Left kidney (tissue), 2 donors: ENCODE data around the gene OPN1MW. TPM values are rescaled to one million over a fixed set of nuclear protein-coding genes. Genes with fewer than 3 reads are reported as not detected.
"Not testable (repeated sequence)": the region's sequence is repeated elsewhere in the genome, so short reads cannot be mapped to it uniquely, and the experiment has no call there.

ENCODE experiments used
- DNase-seq: peaks from one replicate; pipeline ENCODE4 v3.0.0-alpha.2; 2013
- polyA plus RNA-seq: library from polyadenylated mRNA; unstranded; fragments of 120-200 nt; gene quantifications from one replicate; pipeline ENCODE4 v1.2.1, GENCODE V29; 2013; ENCODE audit not compliant: insufficient read length

Gene OPN1MW
- polyA plus RNA-seq, 1 donor = not detected

DNA sequence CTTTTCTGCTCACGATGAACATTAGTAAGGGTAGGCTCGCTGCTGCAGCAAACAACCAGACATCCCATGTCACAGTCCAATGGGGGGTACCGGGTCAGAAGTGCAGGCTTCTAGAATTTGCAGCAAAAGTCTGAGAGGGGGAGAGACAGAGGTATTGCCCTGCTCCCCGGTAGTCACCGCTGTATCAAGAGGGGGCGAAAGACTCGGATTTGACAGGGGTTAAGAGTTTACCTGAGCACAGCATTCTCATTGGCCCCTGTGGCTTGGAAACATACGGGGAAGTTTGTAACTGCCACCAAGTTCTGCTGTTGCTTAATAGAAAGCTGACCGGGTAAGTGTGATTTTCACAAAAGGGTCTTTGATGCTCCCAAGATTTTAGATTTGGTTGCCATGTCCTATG, 28.7 kb downstream of the OPN1MW start:
- not testable (repeated sequence) for DNase-seq

DNA sequence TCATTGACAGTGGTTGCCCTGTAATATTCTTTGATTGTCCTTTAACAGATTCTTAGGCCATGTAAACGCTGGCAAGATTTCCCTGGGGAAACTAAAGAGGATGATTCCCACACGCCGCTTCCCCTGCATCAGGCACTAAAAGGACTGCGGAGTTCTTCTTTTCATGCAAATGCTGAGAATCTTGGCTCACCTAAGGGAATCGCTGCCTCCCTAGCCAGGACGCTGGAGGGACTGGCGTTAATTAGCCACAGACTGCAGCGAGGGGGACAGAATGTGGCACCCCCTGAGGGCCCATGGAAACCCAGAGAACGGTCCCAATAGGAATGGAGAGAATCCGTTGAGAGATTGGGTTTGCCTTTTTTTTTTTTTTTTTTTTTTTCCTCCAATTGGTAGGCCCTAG, 29.1 kb downstream of the OPN1MW start:
- DNase-seq = not testable (repeated sequence)

DNA sequence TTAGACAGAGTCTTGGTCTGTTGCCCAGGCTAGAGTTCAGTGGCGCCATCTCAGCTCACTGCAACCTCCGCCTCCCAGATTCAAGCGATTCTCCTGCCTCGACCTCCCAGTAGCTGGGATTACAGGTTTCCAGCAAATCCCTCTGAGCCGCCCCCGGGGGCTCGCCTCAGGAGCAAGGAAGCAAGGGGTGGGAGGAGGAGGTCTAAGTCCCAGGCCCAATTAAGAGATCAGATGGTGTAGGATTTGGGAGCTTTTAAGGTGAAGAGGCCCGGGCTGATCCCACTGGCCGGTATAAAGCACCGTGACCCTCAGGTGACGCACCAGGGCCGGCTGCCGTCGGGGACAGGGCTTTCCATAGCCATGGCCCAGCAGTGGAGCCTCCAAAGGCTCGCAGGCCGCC, 37.1 kb downstream of the OPN1MW start, which contains the start of gene OPN1MW2:
TSS of gene OPN1MW2 (plus strand) at position 301 of the 400 bp plus-strand sequence. CDS start at position 361, 60 bp downstream.
- DNase-seq = not testable (repeated sequence)

DNA sequence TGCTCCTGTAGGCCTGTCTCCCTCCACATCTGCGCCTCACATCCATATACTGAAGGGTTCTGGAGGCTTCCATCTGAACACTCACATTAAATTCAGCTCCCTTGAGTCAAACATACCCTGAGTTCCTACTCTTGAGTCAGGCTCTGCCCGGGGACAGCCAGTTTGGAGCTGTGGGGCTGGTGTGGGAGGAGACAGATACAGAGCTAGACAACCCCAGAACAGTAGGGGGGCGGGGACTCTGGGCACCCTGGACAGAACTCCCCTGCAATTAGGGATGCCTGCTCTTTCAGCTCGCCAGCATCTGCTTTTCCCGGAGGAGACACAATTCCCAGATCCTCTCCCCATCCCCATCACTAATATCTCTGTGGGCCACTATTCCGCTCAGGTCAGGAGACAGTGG, 42.9 kb downstream of the OPN1MW start:
- DNase-seq = not testable (repeated sequence)

DNA sequence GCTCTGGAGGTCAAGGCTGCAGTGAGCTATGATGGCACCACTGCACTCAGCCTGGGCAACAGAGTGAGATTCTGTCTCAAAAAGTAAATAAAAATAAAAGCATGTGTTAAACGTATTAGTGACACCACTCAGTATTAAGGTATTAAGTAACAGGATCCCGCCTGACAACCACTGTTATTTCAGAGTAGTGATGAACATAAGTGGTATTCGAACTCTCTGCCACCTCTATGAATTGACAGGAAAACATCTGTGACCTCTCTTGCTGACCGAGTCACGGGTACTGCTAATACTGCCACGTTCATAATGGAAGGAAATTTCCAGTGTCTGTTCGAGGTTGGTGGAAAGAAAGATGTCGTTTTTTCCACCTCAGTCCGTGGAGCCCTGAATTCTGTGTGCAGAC, 44.3 kb downstream of the OPN1MW start:
- DNase-seq = not testable (repeated sequence)

DNA sequence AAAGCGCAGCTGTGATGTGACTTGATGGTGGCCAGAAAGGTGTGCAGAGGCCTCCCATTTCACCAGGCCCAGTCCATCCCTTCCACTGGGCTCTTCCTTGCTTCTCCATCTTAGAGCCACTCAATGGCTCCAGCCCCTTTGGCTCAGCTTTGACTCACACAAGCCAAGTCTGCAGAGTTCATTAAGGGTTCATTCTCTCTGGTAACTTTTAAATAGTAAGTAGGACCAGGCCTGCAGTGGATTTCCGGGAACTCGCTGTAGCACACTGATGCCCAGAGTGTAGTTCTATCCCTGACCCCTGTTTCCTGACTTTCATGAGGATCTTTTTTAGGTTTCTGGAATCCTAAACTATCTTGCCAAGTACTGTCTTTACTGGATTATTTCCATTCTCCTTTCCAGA, 49.0 kb downstream of the OPN1MW start:
- DNase-seq = not testable (repeated sequence)

DNA sequence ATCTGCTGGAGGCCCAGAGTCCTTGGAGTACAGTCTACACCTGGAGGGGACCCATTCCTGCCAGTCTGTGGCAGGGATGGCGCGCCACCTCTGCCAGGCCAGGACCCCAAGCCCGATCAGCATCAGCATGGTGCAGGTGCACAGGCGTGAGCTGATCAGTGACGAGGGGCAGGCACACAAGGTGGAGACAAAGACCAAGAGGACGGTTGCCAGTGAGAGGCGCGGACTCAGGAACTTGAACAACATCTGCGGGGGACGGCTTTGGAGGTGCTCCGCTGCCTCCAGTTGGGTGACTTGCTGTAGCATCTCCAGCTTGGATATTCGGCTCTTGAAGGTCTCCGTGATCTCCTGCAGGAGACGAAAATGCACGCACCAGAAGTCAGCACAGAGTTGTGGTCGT, 51.2 kb downstream of the OPN1MW start:
- not testable (repeated sequence) for DNase-seq

DNA sequence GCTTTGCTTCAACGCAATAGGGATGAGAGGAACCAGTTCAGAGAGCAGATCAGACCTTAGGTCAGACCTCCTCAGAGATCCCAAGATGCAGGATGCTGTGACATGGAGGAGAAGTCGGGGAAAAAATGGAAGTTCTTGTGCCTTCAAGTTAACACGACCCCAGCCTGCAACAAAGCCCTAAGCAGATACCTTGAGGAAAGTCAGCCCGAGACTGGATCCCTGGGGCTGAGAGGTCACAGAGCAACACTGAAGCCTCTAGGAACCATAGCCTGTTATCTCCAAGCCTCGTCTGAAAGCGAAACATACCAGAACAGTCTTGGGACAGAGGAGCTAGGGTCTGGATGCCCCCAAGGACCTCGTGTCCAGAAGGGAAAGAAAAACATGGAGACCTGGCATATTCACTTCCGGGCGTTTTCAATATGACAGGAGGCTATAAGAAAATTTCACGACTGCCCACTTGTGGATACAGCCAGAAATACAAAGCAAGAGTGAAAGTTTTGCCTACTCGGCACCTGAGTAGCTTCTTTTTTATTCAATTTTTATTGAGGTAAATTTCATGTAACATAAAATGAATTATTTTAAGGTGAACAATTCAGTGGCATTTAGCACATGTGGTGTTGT, 56.7 kb downstream of the OPN1MW start:
- not testable (repeated sequence) for DNase-seq

- not testable (repeated sequence) for DNase-seq
Observed at GRCh38 chrX:154239982-154240503, 57.6 kb downstream of the OPN1MW start.

Other genes starting within 250 kb of the OPN1MW start
- gene NAA10, start 247.6 kb upstream of the OPN1MW start, polyA plus RNA-seq = 62.1 TPM
- gene RENBP, start 238.0 kb upstream of the OPN1MW start, polyA plus RNA-seq = 20.7 TPM
- 43.2 TPM for gene HCFC1, start 210.8 kb upstream of the OPN1MW start, polyA plus RNA-seq
- gene TMEM187, start 209.8 kb upstream of the OPN1MW start, polyA plus RNA-seq = 5.2 TPM
- 54.3 TPM for gene IRAK1, start 162.7 kb upstream of the OPN1MW start, polyA plus RNA-seq
- 29.0 TPM for gene MECP2, start 84.9 kb upstream of the OPN1MW start, polyA plus RNA-seq
- not detected for gene OPN1LW, start 38.4 kb upstream of the OPN1MW start, polyA plus RNA-seq
- gene OPN1MW2, start 37.2 kb downstream of the OPN1MW start, polyA plus RNA-seq = not detected
- gene OPN1MW3, start 75.0 kb downstream of the OPN1MW start, polyA plus RNA-seq = not detected
- gene TEX28, start 112.5 kb downstream of the OPN1MW start, polyA plus RNA-seq = not detected
- 0.28 TPM for gene TKTL1, start 113.2 kb downstream of the OPN1MW start, polyA plus RNA-seq
- 416 TPM for gene FLNA, start 192.0 kb downstream of the OPN1MW start, polyA plus RNA-seq
- 68.2 TPM for gene EMD, start 196.7 kb downstream of the OPN1MW start, polyA plus RNA-seq
- gene RPL10, start 215.8 kb downstream of the OPN1MW start, polyA plus RNA-seq = 2,735 TPM
- gene DNASE1L1, start 226.7 kb downstream of the OPN1MW start, polyA plus RNA-seq = 13.1 TPM
- gene TAFAZZIN, start 228.9 kb downstream of the OPN1MW start, polyA plus RNA-seq = 39.1 TPM
- 140 TPM for gene ATP6AP1, start 246.1 kb downstream of the OPN1MW start, polyA plus RNA-seq